Activated CD8-positive, alpha-beta T cell treated with anti-CD3 and anti-CD28 coated beads for 36 hours (primary cell): ENCODE data around the gene SRRM3. TPM values are rescaled to one million over a fixed set of nuclear protein-coding genes. Genes with fewer than 3 reads are reported as not detected.

Source experiments
- ATAC-seq: fragments of 200-7000 bp; cut with Tn5 transposase; one replicate; pipeline ENCODE4 v1.10.0; 2021; ENCODE audit warnings: mild to moderate bottlenecking, moderate library complexity
- CTCF ChIA-PET: fragments of 350-600 bp; sonication (Branson Sonifier 250); formaldehyde crosslinking; loops from one replicate; lab custom pipeline; 2021; ENCODE audit warnings: antibody characterized with exemption; lab: Charles Lee
- POLR2A ChIA-PET: fragments of 350-600 bp; sonication (Branson Sonifier 250); formaldehyde crosslinking; loops from one replicate; lab custom pipeline; 2021; ENCODE audit warnings: antibody characterized with exemption; lab: Charles Lee
- DNase-seq: peaks from one replicate; pipeline ENCODE4 v3.0.0-alpha.2; 2020
- H3K27ac Mint-ChIP-seq: one replicate; pipeline ENCODE4 v1.8.0; 2021; ENCODE audit warnings: mild to moderate bottlenecking, mixed read lengths
- H3K27me3 Mint-ChIP-seq: one replicate; pipeline ENCODE4 v1.8.0; 2021; ENCODE audit warnings: mixed read lengths
- H3K36me3 Mint-ChIP-seq: one replicate; pipeline ENCODE4 v1.8.0; 2021; ENCODE audit warnings: low read depth, mixed read lengths
- H3K4me1 Mint-ChIP-seq: one replicate; pipeline ENCODE4 v1.8.0; 2021; ENCODE audit warnings: low read depth, mixed read lengths
- H3K4me3 Mint-ChIP-seq: one replicate; pipeline ENCODE4 v1.8.0; 2021; ENCODE audit warnings: mild to moderate bottlenecking, moderate library complexity, mixed read lengths
- H3K9me3 Mint-ChIP-seq: one replicate; pipeline ENCODE4 v1.8.0; 2021; ENCODE audit warnings: mixed read lengths
- CTCF ChIP-seq: fragments of 200-600 bp; IDR thresholded peaks from one replicate; pipeline ENCODE4 v1.8.0; 2022; ENCODE audit warnings: antibody characterized with exemption, mild to moderate bottlenecking
- intact Hi-C: fragments of 100-400 bp; cut with micrococcal nuclease; formaldehyde crosslinking; loops from one replicate; pipeline ENCODE4 v1.10.0; 2022
- total RNA-seq, 2 experiments: library from RNA; stranded (reverse); gene quantifications; one replicate each; pipeline ENCODE4 v1.2.3, GENCODE V29; 2021

Gene SRRM3
- total RNA-seq, 2 experiments from 2014 or later = not detected

- DNase-seq (no peak), ATAC-seq (no peak)
- H3K4me1 Mint-ChIP-seq = no peaks in the 10 kb centered on the region
- H3K9me3 Mint-ChIP-seq = no peaks in the 10 kb centered on the region
- TF ChIP-seq CTCF = no peak
- CTCF ChIA-PET = interaction anchor here (1.7 kb wide), 1 partner anchor 65 kb away, joined by 4 read pairs; no protein-coding TSS in a partner anchor
- H3K4me3 Mint-ChIP-seq = no peak overlapping the region
- intact Hi-C loops = no loop called here
- H3K36me3 Mint-ChIP-seq = no peaks in the 10 kb centered on the region
- POLR2A ChIA-PET = no interaction called here
- H3K27me3 Mint-ChIP-seq = peaks cover 16% of the 10 kb centered on the region
- no peak overlapping the region for H3K27ac Mint-ChIP-seq
Observed at GRCh38 chr7:76198202-76198601, 3.5 kb upstream of the SRRM3 start.

GRCh38 chr7:76202666-76203030, 952 bp downstream of the SRRM3 start:
- ChIA-PET POLR2A (no interaction called here), CTCF (interaction anchor here (0.8 to 2.0 kb wide), 6 partner anchors 19 to 111 kb away, joined by 3 to 8 read pairs (median 4); no protein-coding TSS in a partner anchor)
- TF ChIP-seq CTCF = no peak
- no peaks in the 10 kb centered on the region for H3K9me3 Mint-ChIP-seq
- peaks cover 23% of the 10 kb centered on the region for H3K27me3 Mint-ChIP-seq
- H3K27ac Mint-ChIP-seq = no peak overlapping the region
- H3K36me3 Mint-ChIP-seq = no peaks in the 10 kb centered on the region
- intact Hi-C loops = no loop called here
- no peak overlapping the region for H3K4me3 Mint-ChIP-seq
- no peaks in the 10 kb centered on the region for H3K4me1 Mint-ChIP-seq
- DNase-seq (no peak), ATAC-seq (no peak)

GRCh38 chr7:76204147-76204546, 2.5 kb downstream of the SRRM3 start:
- Mint-ChIP-seq H3K27me3 (peaks cover 18% of the 10 kb centered on the region), H3K36me3 (no peaks in the 10 kb centered on the region), H3K4me3 (no peak overlapping the region), H3K4me1 (no peaks in the 10 kb centered on the region), H3K27ac (no peak overlapping the region), H3K9me3 (no peaks in the 10 kb centered on the region)
- intact Hi-C loops = no loop called here
- ATAC-seq = no peak
- ChIA-PET POLR2A (no interaction called here), CTCF (interaction anchor here (0.9 to 1.5 kb wide), 2 partner anchors 9 to 10 kb away, joined by 3 read pairs; no protein-coding TSS in a partner anchor)
- TF ChIP-seq CTCF = no peak
- no peak for DNase-seq

- DNase-seq = no peak
- CTCF ChIA-PET = no interaction called here
- POLR2A ChIA-PET = no interaction called here
- Mint-ChIP-seq H3K27me3 (peaks cover 15% of the 10 kb centered on the region), H3K4me3 (no peak overlapping the region), H3K4me1 (no peaks in the 10 kb centered on the region), H3K9me3 (no peaks in the 10 kb centered on the region), H3K27ac (no peak overlapping the region), H3K36me3 (no peaks in the 10 kb centered on the region)
- intact Hi-C loops = no loop called here
- ATAC-seq = no peak
- no peak for TF ChIP-seq CTCF
Observed at GRCh38 chr7:76206633-76207032, 4.9 kb downstream of the SRRM3 start.

- H3K9me3 Mint-ChIP-seq = no peaks in the 10 kb centered on the region
- CTCF ChIA-PET = interaction anchor here (1.1 kb wide), 1 partner anchor 31 kb away, joined by 3 read pairs; no protein-coding TSS in a partner anchor
- intact Hi-C loops = no loop called here
- no peak for TF ChIP-seq CTCF
- no peak overlapping the region for H3K27ac Mint-ChIP-seq
- H3K4me1 Mint-ChIP-seq = no peaks in the 10 kb centered on the region
- POLR2A ChIA-PET = no interaction called here
- H3K27me3 Mint-ChIP-seq = peaks cover 10% of the 10 kb centered on the region
- H3K4me3 Mint-ChIP-seq = no peak overlapping the region
- DNase-seq = no peak
- no peak for ATAC-seq
- H3K36me3 Mint-ChIP-seq = no peaks in the 10 kb centered on the region
Observed at GRCh38 chr7:76209310-76209709, 7.6 kb downstream of the SRRM3 start.
